ENCODE results near the gene TMEM63A.

Gene TMEM63A

DNA sequence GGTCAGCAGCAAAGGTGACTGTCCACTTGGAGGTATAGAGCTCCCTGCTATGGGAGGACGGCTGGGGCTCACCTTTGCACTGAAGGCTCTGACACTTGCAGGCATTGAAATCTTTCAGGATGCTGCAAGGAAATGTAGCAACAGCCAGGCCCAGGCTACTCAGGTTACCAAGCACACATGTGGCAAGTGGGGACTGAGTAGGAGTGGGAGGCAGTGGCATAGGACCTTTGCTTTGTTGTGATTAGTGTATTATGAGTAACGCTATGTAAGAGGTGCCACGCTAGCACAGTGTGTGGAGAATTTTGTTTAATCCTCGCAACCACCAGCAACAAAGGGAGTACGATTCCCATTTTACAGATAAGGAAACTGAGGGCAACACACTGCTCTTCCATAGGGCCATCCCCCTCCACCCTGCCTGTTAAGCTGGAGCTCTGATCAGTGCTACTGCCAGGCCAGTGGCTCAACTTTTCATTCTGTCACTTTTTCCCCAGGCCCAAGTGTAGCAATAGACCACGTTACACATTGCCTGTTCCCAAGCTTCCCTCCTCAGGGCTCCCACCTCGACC lies 21.2 kb downstream of the TMEM63A start:
- CTCF ChIA-PET = interaction anchor here (0.5 to 1.1 kb wide), 2 partner anchors 34 to 58 kb away, joined by 4 read pairs; no protein-coding TSS in a partner anchor
- no peak for TF ChIP-seq TARDBP (IDR thresholded peaks at IDR 0.05)
- no peak for TF ChIP-seq FOXK2 (IDR thresholded peaks at IDR 0.05)
- no peak for TF ChIP-seq ARNT (IDR thresholded peaks at IDR 0.05)
- TF ChIP-seq FOXM1 (IDR thresholded peaks at IDR 0.05; ENCODE audit: borderline replicate concordance) = no peak
- no peak for TF ChIP-seq NFRKB (IDR thresholded peaks at IDR 0.05)
- no peak for TF ChIP-seq ELF4 (IDR thresholded peaks at IDR 0.05)
- TF ChIP-seq L3MBTL2 (conservative IDR thresholded peaks at IDR 0.05) = no peak
- TF ChIP-seq BHLHE40 (IDR thresholded peaks at IDR 0.05; ENCODE audit: borderline replicate concordance) = no peak
- TF ChIP-seq, protein P1, sequence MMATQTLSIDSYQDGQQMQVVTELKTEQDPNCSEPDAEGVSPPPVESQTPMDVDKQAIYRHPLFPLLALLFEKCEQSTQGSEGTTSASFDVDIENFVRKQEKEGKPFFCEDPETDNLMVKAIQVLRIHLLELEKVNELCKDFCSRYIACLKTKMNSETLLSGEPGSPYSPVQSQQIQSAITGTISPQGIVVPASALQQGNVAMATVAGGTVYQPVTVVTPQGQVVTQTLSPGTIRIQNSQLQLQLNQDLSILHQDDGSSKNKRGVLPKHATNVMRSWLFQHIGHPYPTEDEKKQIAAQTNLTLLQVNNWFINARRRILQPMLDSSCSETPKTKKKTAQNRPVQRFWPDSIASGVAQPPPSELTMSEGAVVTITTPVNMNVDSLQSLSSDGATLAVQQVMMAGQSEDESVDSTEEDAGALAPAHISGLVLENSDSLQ (IDR thresholded peaks at IDR 0.05) = no peak
- no peak for TF ChIP-seq SUZ12 (IDR thresholded peaks at IDR 0.05)
- no peak for TF ChIP-seq ZNF384 (IDR thresholded peaks at IDR 0.05)
- TF ChIP-seq CTBP1 (IDR thresholded peaks at IDR 0.05; ENCODE audit: borderline replicate concordance) = no peak
- TF ChIP-seq FOXA1 (IDR thresholded peaks at IDR 0.05) = no peak
- TF ChIP-seq HDGF (IDR thresholded peaks at IDR 0.05; ENCODE audit: borderline replicate concordance) = no peak
- TF ChIP-seq LEF1 (IDR thresholded peaks at IDR 0.05; ENCODE audit: borderline replicate concordance) = no peak
- no peak for TF ChIP-seq SP1 (IDR thresholded peaks at IDR 0.05)
- DNase-seq (ENCODE audit: extremely low spot score) = no peak
- POLR2A ChIA-PET = interaction anchor here (1.0 to 1.3 kb wide), 3 partner anchors 9 to 84 kb away, joined by 3 read pairs; partner anchors contain the start of genes SRP9 and TMEM63A

DNA sequence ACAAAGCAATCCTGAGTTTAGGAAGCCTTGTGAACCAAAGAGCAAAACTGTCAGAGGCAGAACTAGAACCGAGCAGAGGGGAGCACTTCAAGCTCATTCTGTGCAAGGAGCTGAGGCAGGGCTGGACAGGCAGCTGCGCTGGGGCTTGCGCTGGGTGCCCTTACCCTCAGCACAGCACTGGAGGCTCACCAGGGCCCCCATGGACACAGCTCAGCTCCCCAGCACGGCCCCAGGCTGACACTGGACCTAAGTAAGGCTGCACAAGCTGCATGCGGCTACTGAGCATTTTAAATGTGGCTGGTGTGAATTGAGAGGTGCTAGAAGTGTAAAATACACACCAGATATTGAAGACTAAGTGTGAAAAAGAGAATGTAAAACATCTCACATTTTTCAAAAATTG lies 22.1 kb downstream of the TMEM63A start:
- POLR2A ChIA-PET = interaction anchor here (1.0 to 3.1 kb wide), 2 partner anchors 21 to 83 kb away, joined by 3 to 12 read pairs; partner anchors contain the start of genes SRP9 and TMEM63A
- CTCF ChIA-PET = no interaction called here
- no peak for TF ChIP-seq BHLHE40 (IDR thresholded peaks at IDR 0.05; ENCODE audit: borderline replicate concordance)
- TF ChIP-seq SP1 (IDR thresholded peaks at IDR 0.05) = no peak
- no peak for TF ChIP-seq FOXK2 (IDR thresholded peaks at IDR 0.05)
- TF ChIP-seq, protein P1 (IDR thresholded peaks at IDR 0.05) = no peak
- TF ChIP-seq CTBP1 (IDR thresholded peaks at IDR 0.05; ENCODE audit: borderline replicate concordance) = no peak
- no peak for TF ChIP-seq FOXA1 (IDR thresholded peaks at IDR 0.05)
- no peak for TF ChIP-seq HDGF (IDR thresholded peaks at IDR 0.05; ENCODE audit: borderline replicate concordance)
- TF ChIP-seq FOXM1 (IDR thresholded peaks at IDR 0.05; ENCODE audit: borderline replicate concordance) = no peak
- TF ChIP-seq NFRKB (IDR thresholded peaks at IDR 0.05) = no peak
- TF ChIP-seq ARNT (IDR thresholded peaks at IDR 0.05) = no peak
- TF ChIP-seq TARDBP (IDR thresholded peaks at IDR 0.05) = no peak
- no peak for TF ChIP-seq ELF4 (IDR thresholded peaks at IDR 0.05)
- no peak for TF ChIP-seq LEF1 (IDR thresholded peaks at IDR 0.05; ENCODE audit: borderline replicate concordance)
- DNase-seq (ENCODE audit: extremely low spot score) = no peak

GRCh38 chr1:225859151-225859550 lies 23.0 kb downstream of the TMEM63A start:
- ChIA-PET CTCF (no interaction called here), POLR2A (interaction anchor here (3.1 kb wide), 1 partner anchor 22 kb away, joined by 12 read pairs; the partner anchor contains the start of gene TMEM63A)
- TF ChIP-seq ZNF384 (IDR thresholded peaks at IDR 0.05) (no peak), CTBP1 (IDR thresholded peaks at IDR 0.05; ENCODE audit: borderline replicate concordance) (no peak), FOXM1 (IDR thresholded peaks at IDR 0.05; ENCODE audit: borderline replicate concordance) (no peak), FOXA1 (IDR thresholded peaks at IDR 0.05) (no peak), HDGF (IDR thresholded peaks at IDR 0.05; ENCODE audit: borderline replicate concordance) (no peak), L3MBTL2 (conservative IDR thresholded peaks at IDR 0.05) (no peak), FOXK2 (IDR thresholded peaks at IDR 0.05) (no peak), SUZ12 (IDR thresholded peaks at IDR 0.05) (no peak), NFRKB (IDR thresholded peaks at IDR 0.05) (no peak), ARNT (IDR thresholded peaks at IDR 0.05) (no peak), LEF1 (IDR thresholded peaks at IDR 0.05; ENCODE audit: borderline replicate concordance) (no peak), ELF4 (IDR thresholded peaks at IDR 0.05) (no peak), BHLHE40 (IDR thresholded peaks at IDR 0.05; ENCODE audit: borderline replicate concordance) (no peak), SP1 (IDR thresholded peaks at IDR 0.05) (no peak), TARDBP (IDR thresholded peaks at IDR 0.05) (no peak)
- TF ChIP-seq, protein P1 (IDR thresholded peaks at IDR 0.05) = no peak

DNA sequence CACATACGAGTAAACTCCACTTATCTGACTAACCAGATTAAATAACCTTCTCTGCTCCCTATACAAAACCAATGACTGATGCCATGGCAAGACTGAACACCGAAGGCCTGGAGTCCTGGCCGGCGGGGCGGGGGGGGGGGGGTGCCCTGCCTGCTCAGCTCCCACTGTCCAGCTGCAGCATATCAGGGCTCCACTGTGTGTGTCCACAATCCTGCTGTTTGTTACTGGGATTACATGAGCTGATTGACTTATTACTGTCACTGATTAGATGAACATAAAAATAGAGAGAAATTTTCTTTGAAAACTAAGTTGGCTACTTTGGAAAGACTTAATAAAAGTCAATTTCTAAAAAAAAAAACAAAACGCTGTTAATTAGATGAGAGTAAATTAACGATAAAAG lies 24.9 kb downstream of the TMEM63A start:
- DNase-seq (ENCODE audit: extremely low spot score) = no peak
- TF ChIP-seq, protein P1 (IDR thresholded peaks at IDR 0.05) = no peak
- TF ChIP-seq LEF1 (IDR thresholded peaks at IDR 0.05; ENCODE audit: borderline replicate concordance) = no peak
- no peak for TF ChIP-seq SUZ12 (IDR thresholded peaks at IDR 0.05)
- TF ChIP-seq FOXM1 (IDR thresholded peaks at IDR 0.05; ENCODE audit: borderline replicate concordance) = no peak
- TF ChIP-seq FOXK2 (IDR thresholded peaks at IDR 0.05) = no peak
- TF ChIP-seq ARNT (IDR thresholded peaks at IDR 0.05) = no peak
- no peak for TF ChIP-seq HDGF (IDR thresholded peaks at IDR 0.05; ENCODE audit: borderline replicate concordance)
- no peak for TF ChIP-seq TARDBP (IDR thresholded peaks at IDR 0.05)
- TF ChIP-seq ELF4 (IDR thresholded peaks at IDR 0.05) = no peak
- no peak for TF ChIP-seq CTBP1 (IDR thresholded peaks at IDR 0.05; ENCODE audit: borderline replicate concordance)
- TF ChIP-seq SP1 (IDR thresholded peaks at IDR 0.05) = no peak
- TF ChIP-seq L3MBTL2 (conservative IDR thresholded peaks at IDR 0.05) = no peak
- no peak for TF ChIP-seq BHLHE40 (IDR thresholded peaks at IDR 0.05; ENCODE audit: borderline replicate concordance)
- TF ChIP-seq NFRKB (IDR thresholded peaks at IDR 0.05) = no peak
- no peak for TF ChIP-seq FOXA1 (IDR thresholded peaks at IDR 0.05)
- ChIA-PET CTCF (interaction anchor here (0.6 to 0.7 kb wide), 2 partner anchors 383 to 1812 kb away, joined by 3 to 5 read pairs; no protein-coding TSS in a partner anchor), POLR2A (no interaction called here)

More at GRCh38 chr1:225859151-225859550, 23.0 kb downstream of the TMEM63A start:
- DNase-seq (ENCODE audit: extremely low spot score) = no peak

Data from HEK293T (cell line).